PC-3 (cell line): Measurements from ENCODE around the gene LENG9.

ENCODE experiments used
- CTCF ChIP-seq: fragments of 300-600 bp; sonication (generic); conservative IDR thresholded peaks from 2 replicates; pipeline ENCODE4 v1.5.1; 2017; ENCODE audit warnings: antibody characterized with exemption, low read depth, mild to moderate bottlenecking, low read length
- EZH2 ChIP-seq: fragments of 300-600 bp; sonication (generic); IDR thresholded peaks from one replicate; pipeline ENCODE4 v1.6.1; 2017; ENCODE audit warnings: antibody characterized with exemption, mild to moderate bottlenecking, low read length; ENCODE audit not compliant: unreplicated experiment
- EZH2phosphoT487 ChIP-seq: fragments of 300-600 bp; sonication (generic); IDR thresholded peaks from 2 replicates; pipeline ENCODE4 v1.6.1; 2018; ENCODE audit warnings: mild to moderate bottlenecking, antibody characterized with exemption, low read length, borderline replicate concordance

GRCh38 chr19:54473892-54474372 is 10.4 kb upstream of the LENG9 start:
- TF ChIP-seq CTCF (no peak), EZH2 (no peak), EZH2phosphoT487 (no peak)
